HG03460 (cell line): Measurements from ENCODE around the gene ARHGAP40.

Source experiments
- ATAC-seq: cut with Tn5 transposase; IDR thresholded peaks from one replicate; pipeline ENCODE4 v1.9.1; 2021; ENCODE audit not compliant: unreplicated experiment

ARHGAP40 gene

DNA sequence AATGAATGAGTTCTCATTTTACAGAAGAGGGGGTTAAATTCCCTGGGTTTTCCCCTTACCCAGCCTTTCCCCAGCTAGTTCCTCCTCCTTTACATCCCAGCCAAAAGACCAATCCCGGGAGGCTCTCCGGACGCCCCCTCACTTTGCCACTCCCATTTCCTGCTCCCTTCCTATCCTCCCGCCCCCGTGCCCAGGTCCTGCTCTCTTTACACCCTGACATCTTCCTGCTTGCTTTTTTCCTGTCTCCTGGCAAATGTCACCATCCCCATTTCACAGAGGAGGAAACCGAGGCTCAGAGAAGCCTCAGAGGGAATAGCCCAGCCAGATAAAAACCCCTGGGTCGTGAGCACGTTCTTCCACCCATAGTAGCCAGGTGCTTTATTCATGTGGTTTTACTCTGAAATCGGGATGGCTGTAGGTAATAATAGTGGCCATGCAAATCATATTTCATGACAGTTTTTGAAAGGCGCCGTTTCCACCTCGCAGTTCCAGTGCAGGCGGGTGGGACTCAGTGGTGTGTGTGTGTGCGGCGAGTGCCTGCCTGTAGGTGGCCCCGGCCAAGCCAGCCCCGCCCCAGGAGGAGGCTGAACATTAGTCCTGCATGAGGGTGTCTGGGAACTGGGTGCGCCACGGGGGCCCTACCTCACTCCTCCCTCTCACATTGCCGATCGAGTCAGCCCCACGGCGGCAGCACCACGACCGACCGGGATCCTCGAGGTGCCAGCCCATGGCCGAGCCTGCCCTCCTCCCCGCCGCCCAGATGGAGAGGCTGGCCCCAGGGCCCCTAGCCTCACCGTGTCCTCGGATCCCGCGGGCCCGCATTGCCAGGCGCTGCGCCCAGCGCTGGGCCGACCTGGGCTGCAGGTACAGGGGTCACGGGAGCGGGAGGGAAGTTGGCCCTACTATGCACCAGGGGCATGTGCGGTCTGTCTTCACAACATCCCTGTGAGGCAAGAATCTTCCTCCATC lies at the start of gene ARHGAP40:
Gene ARHGAP40, plus strand, starts transcription at position 594 of the 969 bp plus-strand sequence.
- ATAC-seq = no peak

DNA sequence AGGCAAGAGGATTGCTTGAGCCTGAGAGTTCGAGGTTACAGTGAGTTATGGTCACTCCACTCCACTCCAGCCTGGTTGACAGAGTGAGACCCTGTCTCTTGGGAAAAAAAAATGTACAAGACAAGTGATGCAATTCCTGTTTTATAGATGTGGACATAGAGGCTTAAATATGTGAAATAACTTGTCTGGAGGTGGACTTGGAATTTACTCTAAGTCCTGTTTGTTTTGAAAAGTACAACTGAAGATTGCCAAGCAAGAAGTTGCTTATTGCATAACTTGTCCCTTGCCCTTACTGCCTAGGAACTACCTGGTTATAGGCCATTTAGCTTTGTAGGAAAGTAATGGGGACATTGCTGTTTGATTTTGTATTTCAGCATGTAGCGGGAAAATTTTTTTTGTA lies 46.6 kb upstream of the ARHGAP40 start:
- ATAC-seq = no peak

- no peak for ATAC-seq
Measured at GRCh38 chr20:38555395-38555794, 46.2 kb upstream of the ARHGAP40 start.

DNA sequence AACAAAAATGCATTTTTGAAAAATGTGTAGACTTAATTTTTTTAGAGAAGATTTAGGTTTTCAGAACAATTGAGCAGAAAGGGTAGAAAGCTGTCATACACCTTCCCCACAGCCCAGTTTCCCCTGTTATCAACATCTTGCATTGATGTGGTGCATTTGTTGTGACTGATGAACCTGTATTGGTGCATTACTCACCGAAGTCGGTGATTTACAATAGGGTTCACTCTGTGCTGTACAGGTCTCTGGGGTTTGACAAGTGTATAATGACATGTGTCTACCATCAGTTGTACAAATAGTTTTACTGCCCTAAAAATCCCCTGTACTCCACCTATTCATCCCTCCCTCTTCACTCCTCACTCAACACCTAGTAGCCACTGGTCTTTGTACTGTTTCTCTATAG lies 44.4 kb upstream of the ARHGAP40 start:
- no peak for ATAC-seq

- no peak for ATAC-seq
Measured at GRCh38 chr20:38558596-38559360, 42.8 kb upstream of the ARHGAP40 start.

DNA sequence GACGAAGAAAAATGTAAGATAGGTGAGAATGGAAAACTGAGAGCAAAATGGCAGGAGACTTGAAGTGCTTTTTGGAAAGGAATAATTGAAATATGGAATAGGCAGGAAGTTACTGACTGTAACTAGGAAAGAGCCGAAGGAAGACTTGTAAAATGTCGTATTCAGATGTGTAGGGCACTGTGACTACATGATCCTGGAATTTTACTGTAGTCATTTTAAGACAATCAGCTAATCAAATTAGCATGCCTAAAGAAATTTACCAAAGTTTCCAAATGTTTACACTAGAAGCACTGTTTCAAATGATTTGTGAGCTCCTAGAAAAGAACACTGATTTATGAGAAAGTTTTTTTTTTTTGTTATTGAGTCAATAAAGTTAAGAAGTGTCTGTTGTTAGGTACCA lies 41.8 kb upstream of the ARHGAP40 start:
- no peak for ATAC-seq

DNA sequence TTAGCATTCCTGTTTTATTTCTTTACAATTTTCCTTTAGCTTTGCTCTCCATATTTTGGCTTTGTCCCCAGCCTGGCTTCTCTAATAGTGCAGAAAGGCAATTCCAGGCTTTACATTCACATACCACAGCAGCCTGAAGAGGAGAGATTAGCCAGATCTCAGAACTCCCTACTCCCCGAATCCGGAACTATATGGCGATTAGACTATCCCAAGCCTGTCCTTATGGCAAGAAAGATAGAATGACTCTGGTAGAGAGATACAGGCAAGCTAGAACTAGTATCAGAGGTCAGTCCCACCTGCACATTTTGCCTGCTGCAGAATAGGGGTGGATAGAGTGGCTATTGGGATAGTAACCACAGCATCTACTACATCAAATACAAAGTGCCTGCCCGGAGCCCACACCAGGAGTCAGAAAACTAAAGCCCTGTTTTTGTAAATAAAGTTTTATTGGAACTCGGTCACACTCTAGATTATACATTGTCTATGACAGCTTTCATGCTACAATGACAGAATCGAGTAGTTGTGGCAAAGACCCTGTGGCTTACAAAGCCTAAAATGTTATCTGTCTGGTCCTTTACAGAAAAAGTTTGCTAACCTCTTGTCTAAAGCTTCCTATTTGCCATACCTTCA lies 37.7 kb upstream of the ARHGAP40 start:
- ATAC-seq = no peak

- no peak for ATAC-seq
Measured at GRCh38 chr20:38564680-38565079, 36.9 kb upstream of the ARHGAP40 start.

DNA sequence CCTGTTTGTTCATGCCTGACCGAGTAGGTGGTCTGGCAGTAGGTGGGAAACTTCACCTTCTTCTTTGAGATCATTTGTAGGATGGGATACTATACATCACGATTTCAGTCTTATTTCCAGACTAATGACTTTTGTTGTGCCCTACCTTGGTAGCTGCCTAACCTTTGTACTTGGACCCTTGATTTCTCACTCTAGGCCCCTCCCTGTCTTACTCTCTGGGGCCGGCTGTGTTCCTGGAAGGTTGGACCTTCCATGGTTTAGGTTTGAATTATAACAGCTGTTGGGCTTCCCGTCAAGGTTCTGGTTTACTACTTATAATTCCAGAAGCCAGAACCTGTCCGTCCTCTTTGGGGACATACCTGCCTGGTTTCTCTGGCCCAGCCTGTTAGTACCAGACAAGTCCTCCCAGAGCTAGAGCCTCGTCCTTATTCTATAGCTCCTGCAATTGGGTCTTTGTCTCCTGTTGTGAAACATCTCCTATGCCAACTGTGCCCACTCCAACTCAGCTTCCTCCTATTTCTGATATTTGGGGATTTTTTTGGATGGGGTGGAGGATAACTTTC lies 35.5 kb upstream of the ARHGAP40 start:
- no peak for ATAC-seq

DNA sequence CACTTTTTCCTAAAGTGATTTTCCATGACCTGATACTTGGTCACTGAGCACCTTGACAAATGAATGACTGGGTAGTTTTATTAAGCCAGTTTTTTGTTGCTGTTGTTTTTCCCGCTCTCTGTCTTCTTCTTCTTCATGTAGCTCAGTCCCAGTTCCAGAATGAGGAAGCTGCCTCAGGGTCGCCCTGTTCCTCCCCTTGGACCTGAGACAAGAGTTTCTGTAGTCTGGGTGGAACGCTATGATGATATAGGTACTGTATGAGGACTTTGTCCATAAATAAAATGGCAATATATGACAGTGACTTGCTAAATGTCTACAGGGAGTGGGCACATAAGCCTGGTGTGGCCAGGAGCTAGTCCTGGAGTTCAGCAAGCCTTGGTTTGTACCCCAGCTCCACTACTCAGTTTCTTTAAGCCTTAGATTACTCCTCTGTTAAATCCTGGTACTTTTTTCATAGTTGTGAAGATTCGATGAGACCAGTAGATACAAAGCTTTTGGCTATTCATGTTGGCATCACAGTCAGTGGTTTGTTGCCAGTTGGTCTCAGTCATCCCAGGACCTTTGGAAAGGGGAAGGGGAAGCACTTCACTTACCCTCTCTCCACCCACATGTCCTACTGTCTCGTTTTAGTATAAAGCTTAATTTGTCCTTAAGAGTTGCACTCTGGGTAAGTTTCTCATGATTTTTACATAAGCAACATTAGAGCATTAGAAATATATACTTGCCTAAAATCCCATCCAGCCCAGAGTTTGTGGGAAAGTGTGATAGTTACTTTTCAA lies 31.7 kb upstream of the ARHGAP40 start:
- ATAC-seq = no peak

DNA sequence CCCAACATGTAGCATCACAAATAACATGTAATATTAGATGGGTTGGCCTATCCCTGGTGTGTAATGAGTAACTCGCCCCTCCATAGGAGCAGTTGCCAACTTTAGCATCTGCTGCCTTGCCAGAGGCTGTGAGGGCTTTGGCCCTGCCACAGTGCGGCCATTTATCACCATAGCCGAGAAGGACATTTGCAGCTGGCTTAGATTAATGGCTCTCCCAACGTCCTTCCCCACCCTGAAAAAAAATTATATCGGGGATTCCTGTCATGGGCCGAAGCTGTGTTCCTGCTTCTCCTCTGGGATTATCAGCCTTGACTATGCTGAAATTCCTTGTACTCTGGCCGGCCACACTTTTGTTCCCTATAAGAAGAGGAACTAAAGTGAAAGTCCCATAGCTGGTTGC lies 28.2 kb upstream of the ARHGAP40 start:
- no peak for ATAC-seq

GRCh38 chr20:38579219-38579910 lies 22.2 kb upstream of the ARHGAP40 start:
- ATAC-seq = no peak

DNA sequence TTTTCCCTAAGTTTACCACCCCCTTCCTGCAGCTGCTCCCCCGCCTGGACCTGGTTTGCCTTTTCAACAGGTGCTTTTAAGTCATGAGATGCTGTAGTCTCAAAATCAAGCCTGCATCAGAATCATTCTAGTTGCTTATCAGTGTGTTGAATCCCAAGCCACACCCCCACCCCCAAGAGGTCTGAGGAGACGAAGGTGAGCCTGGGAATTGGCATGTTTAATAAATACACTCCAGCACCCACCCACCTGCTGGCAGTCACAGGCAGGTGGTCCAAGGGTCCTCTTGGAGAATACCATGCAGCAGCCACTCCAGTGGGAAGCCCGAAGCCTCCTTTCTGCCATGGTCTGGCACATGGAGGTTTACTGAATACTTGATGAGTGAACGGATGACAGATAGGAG lies 21.7 kb upstream of the ARHGAP40 start:
- ATAC-seq = no peak

- no peak for ATAC-seq
Measured at GRCh38 chr20:38581013-38581412, 20.6 kb upstream of the ARHGAP40 start, which contains the start of gene ADIG. TSS of gene ADIG (plus strand) at chr20:38581197. CDS start at chr20:38581251, 54 bp downstream.

- no peak for ATAC-seq
Measured at GRCh38 chr20:38581830-38582358, 19.7 kb upstream of the ARHGAP40 start.

DNA sequence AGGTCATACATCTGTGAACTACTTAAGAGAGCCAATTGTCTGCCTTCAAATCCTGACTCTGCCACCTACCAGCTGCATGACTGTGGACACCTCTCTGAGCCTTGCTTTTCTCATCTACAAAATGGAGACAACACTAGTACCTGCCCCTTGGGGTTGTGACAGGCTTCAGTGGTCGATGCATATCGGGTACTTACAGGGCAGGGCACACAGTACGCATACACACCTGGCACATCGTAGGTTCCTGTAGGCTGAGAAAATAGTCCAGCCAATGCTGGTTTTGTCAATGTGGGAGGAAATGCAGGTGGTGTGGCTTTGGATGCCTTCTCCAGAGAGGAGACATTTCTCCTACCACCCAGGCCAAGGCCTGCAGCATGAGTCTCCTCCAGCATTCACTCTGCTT lies 18.3 kb upstream of the ARHGAP40 start:
- ATAC-seq = no peak

DNA sequence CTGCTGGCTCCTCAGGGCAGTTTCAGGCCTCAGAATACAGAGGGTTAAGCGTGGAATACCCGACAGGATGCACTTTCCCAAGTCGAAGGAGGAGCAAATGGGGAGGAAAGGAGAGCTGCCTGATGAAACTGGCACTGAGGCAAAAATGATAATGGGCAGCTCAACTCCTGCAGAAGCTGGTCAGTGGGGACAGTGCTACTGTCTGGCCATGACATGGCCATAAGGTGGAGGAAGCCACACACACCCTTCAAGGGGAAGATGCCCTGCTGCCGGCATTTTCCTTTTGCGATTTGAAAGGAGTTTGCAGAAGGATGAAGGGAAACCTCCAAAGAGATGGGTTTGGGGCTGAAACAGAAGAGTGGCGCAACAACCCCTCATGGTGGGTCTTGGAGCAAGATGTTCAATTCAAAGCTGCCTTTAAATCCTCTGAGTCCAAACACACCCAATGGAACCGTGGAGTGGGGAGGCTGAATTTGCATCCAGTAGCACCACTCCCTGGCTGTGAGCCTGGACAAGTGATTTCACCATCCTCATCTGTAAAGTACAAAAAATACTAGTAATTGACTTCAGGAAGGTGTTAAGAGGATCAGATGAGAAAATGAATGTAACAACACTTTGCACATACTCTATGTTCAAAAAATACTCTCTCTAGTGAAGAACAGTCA lies 17.4 kb upstream of the ARHGAP40 start:
- ATAC-seq = no peak

- no peak for ATAC-seq
Measured at GRCh38 chr20:38585404-38586180, 16.0 kb upstream of the ARHGAP40 start.
